Activated CD8-positive, alpha-beta T cell treated with anti-CD3 and anti-CD28 coated beads for 36 hours (primary cell): ENCODE data around the gene NAPG. TPM values are rescaled to one million over a fixed set of nuclear protein-coding genes. Genes with fewer than 3 reads are reported as not detected.
A peak's percentile ranks its signal among the peaks of the same experiment; 100 is the strongest.

Experiments
- ATAC-seq: fragments of 200-7000 bp; cut with Tn5 transposase; one replicate; pipeline ENCODE4 v1.10.0; 2021; ENCODE audit warnings: mild to moderate bottlenecking, moderate library complexity
- CTCF ChIA-PET: fragments of 350-600 bp; sonication (Branson Sonifier 250); formaldehyde crosslinking; loops from one replicate; lab custom pipeline; 2021; ENCODE audit warnings: antibody characterized with exemption; lab: Charles Lee
- POLR2A ChIA-PET: fragments of 350-600 bp; sonication (Branson Sonifier 250); formaldehyde crosslinking; loops from one replicate; lab custom pipeline; 2021; ENCODE audit warnings: antibody characterized with exemption; lab: Charles Lee
- DNase-seq: peaks from one replicate; pipeline ENCODE4 v3.0.0-alpha.2; 2020
- H3K27ac Mint-ChIP-seq: one replicate; pipeline ENCODE4 v1.8.0; 2021; ENCODE audit warnings: mild to moderate bottlenecking, mixed read lengths
- H3K27me3 Mint-ChIP-seq: one replicate; pipeline ENCODE4 v1.8.0; 2021; ENCODE audit warnings: mixed read lengths
- H3K36me3 Mint-ChIP-seq: one replicate; pipeline ENCODE4 v1.8.0; 2021; ENCODE audit warnings: low read depth, mixed read lengths
- H3K4me1 Mint-ChIP-seq: one replicate; pipeline ENCODE4 v1.8.0; 2021; ENCODE audit warnings: low read depth, mixed read lengths
- H3K4me3 Mint-ChIP-seq: one replicate; pipeline ENCODE4 v1.8.0; 2021; ENCODE audit warnings: mild to moderate bottlenecking, moderate library complexity, mixed read lengths
- H3K9me3 Mint-ChIP-seq: one replicate; pipeline ENCODE4 v1.8.0; 2021; ENCODE audit warnings: mixed read lengths
- CTCF ChIP-seq: fragments of 200-600 bp; IDR thresholded peaks from one replicate; pipeline ENCODE4 v1.8.0; 2022; ENCODE audit warnings: antibody characterized with exemption, mild to moderate bottlenecking
- intact Hi-C: fragments of 100-400 bp; cut with micrococcal nuclease; formaldehyde crosslinking; loops from one replicate; pipeline ENCODE4 v1.10.0; 2022
- total RNA-seq, 2 experiments: library from RNA; stranded (reverse); gene quantifications; one replicate each; pipeline ENCODE4 v1.2.3, GENCODE V29; 2021

The NAPG gene
- total RNA-seq: 10 to 100 TPM; 27.5 to 29.7 TPM

GRCh38 chr18:10525697-10526560, at the start of gene NAPG:
Gene NAPG (plus strand): TSS chr18:10526027. CDS start chr18:10526103, 76 bp downstream.
- intact Hi-C loops: no loop called here
- ATAC-seq (peak; percentile 86), DNase-seq (peak; percentile 90)
- CTCF ChIA-PET: interaction anchor here (1.0 kb wide), 1 partner anchor 34 kb away, joined by 3 read pairs; no protein-coding TSS in a partner anchor
- TF ChIP-seq CTCF: no peak
- H3K9me3 Mint-ChIP-seq: no peaks in the 10 kb centered on the region
- H3K4me3 Mint-ChIP-seq: peak within 1 kb of the TSS; percentile 89
- no peaks in the 10 kb centered on the region for H3K36me3 Mint-ChIP-seq
- H3K4me1 Mint-ChIP-seq: peaks cover 50% of the 10 kb centered on the region
- peak within 1 kb of the TSS; percentile 94 for H3K27ac Mint-ChIP-seq
- H3K27me3 Mint-ChIP-seq: peaks cover 6% of the 10 kb centered on the region
- POLR2A ChIA-PET: no interaction called here

GRCh38 chr18:10476338-10476791, 49.5 kb upstream of the NAPG start:
- ATAC-seq (no peak), DNase-seq (no peak)
- H3K27ac Mint-ChIP-seq: no peak overlapping the region
- POLR2A ChIA-PET: no interaction called here
- intact Hi-C loops: no loop called here
- no peak overlapping the region for H3K4me3 Mint-ChIP-seq
- H3K36me3 Mint-ChIP-seq: no peaks in the 10 kb centered on the region
- CTCF ChIA-PET: interaction anchor here (1.0 to 1.1 kb wide), 2 partner anchors 15 to 27 kb away, joined by 3 read pairs; no protein-coding TSS in a partner anchor
- H3K4me1 Mint-ChIP-seq: no peaks in the 10 kb centered on the region
- no peak for TF ChIP-seq CTCF
- no peaks in the 10 kb centered on the region for H3K9me3 Mint-ChIP-seq
- peaks cover 3% of the 10 kb centered on the region for H3K27me3 Mint-ChIP-seq

GRCh38 chr18:10477121-10477862, 48.5 kb upstream of the NAPG start:
- DNase-seq: no peak
- no peak for TF ChIP-seq CTCF
- ATAC-seq: no peak
- intact Hi-C loops: no loop called here
- no peak overlapping the region for H3K27ac Mint-ChIP-seq
- POLR2A ChIA-PET: no interaction called here
- H3K9me3 Mint-ChIP-seq: no peaks in the 10 kb centered on the region
- no peaks in the 10 kb centered on the region for H3K4me1 Mint-ChIP-seq
- no peaks in the 10 kb centered on the region for H3K36me3 Mint-ChIP-seq
- H3K27me3 Mint-ChIP-seq: peaks cover 3% of the 10 kb centered on the region
- CTCF ChIA-PET: interaction anchor here (1.1 kb wide), 1 partner anchor 14 kb away, joined by 3 read pairs; no protein-coding TSS in a partner anchor
- no peak overlapping the region for H3K4me3 Mint-ChIP-seq

GRCh38 chr18:10477863-10478260, 48.0 kb upstream of the NAPG start:
- Mint-ChIP-seq H3K4me1 (peaks cover 3% of the 10 kb centered on the region), H3K9me3 (no peaks in the 10 kb centered on the region), H3K27me3 (peaks cover 3% of the 10 kb centered on the region), H3K27ac (no peak overlapping the region), H3K4me3 (no peak overlapping the region), H3K36me3 (no peaks in the 10 kb centered on the region)
- no peak for ATAC-seq
- intact Hi-C loops: no loop called here
- POLR2A ChIA-PET: no interaction called here
- no peak for DNase-seq
- no peak for TF ChIP-seq CTCF
- CTCF ChIA-PET: no interaction called here
